Adipose tissue (tissue), 3 donors: Measurements from ENCODE around the gene CFC1B. TPM values are rescaled to one million over a fixed set of nuclear protein-coding genes. Genes with fewer than 3 reads are reported as not detected.
"Not testable (repeated sequence)": the region's sequence is repeated elsewhere in the genome, so short reads cannot be mapped to it uniquely, and the experiment has no call there.

Experiments used
- H3K27ac ChIP-seq: one replicate; pipeline ENCODE4 v1.5.1; 2013; ENCODE audit warnings: low read depth, low read length
- WGBS, 3 donors: extraction: QIAGEN DNeasy Blood & Tissue Kit; methylation state at CpG; one replicate each; pipeline ENCODE4 v1.1.7; 2013; 5-methylcytosine and 5-hydroxymethylcytosine counted together
- polyA plus RNA-seq, 3 donors: library from polyadenylated mRNA; stranded (reverse); fragments of 200-250 nt; gene quantifications; one replicate each; pipeline ENCODE4 v1.2.3, GENCODE V29; 2013
- donor health status: healthy with polysubstance abuse.
- donor health status: Bipolar disorder and iron deficiency.
- donor health status: healthy.

Gene CFC1B
- polyA plus RNA-seq, 3 donors: 0.23 TPM; not detected in 2

- H3K27ac ChIP-seq: not testable (repeated sequence)
- no CpG with 5 or more reads among the region's 27 CpGs for WGBS, 3 donors
Measured at GRCh38 chr2:130549475-130549874, 28.5 kb downstream of the CFC1B start.

- no CpG with 5 or more reads among the region's 4 CpGs for WGBS, 3 donors
Measured at GRCh38 chr2:130554178-130554577, 33.2 kb downstream of the CFC1B start.

DNA sequence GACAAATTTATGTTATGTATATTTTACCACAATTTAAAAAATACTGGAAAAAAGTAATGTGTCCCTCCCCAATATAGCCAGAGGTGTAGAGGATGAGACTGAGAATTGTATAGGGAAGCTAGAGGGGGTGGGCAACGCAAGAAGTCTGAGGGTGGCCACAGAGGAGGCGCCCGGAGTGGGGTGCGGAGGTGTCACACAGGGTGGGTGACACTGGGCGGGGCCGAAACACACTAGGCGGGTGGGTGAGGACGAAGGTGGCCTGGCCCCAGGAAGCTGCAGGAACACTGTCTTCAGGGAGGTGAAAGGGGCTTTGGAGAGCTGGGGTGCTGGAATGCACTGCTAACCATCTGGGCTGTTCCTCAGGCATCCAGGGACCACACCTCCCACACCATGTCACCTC is 35.4 kb downstream of the CFC1B start:
- WGBS, 3 donors: no CpG with 5 or more reads among the region's 8 CpGs
- H3K27ac ChIP-seq: not testable (repeated sequence)

More at GRCh38 chr2:130554178-130554577, 33.2 kb downstream of the CFC1B start:
- H3K27ac ChIP-seq: not testable (repeated sequence)

DNA sequence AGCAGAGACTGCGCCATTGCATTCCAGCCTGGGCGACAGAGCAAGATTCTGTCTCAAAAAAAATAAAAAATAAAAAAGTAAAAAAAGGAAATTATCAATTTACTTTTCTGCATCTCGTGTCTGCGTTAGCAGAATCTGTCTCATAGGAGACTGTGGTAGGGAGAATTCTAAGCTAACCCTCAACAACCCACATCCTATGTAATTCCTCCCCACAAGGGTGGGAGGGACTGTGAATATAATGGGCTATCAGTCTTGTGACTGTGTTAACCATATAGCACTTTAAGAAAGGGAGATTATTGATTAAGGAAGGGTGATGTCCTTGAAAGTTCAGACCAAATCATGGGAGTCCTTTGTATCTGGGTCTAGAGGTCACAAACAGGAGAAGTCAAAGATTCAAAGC is 45.1 kb downstream of the CFC1B start:
- whole genome bisulfite sequencing, 3 donors: no CpG with 5 or more reads among the region's 4 CpGs

GRCh38 chr2:130571929-130572328 is 50.9 kb downstream of the CFC1B start:
- no CpG with 5 or more reads among the region's 3 CpGs for whole genome bisulfite sequencing, 3 donors
- H3K27ac ChIP-seq: not testable (repeated sequence)

More for the DNA sequence above, 45.1 kb downstream of the CFC1B start:
- H3K27ac ChIP-seq: not testable (repeated sequence)

- H3K27ac ChIP-seq: not testable (repeated sequence)
- WGBS, 3 donors: 79 to 85% (median 81%) methylated on average over 7 of the region's 13 CpGs
Measured at GRCh38 chr2:130574230-130574629, 53.2 kb downstream of the CFC1B start.

GRCh38 chr2:130576209-130576784 is 55.3 kb downstream of the CFC1B start:
- no CpG with 5 or more reads among the region's 8 CpGs for WGBS, 3 donors

GRCh38 chr2:130577559-130577958 is 56.5 kb downstream of the CFC1B start:
- not testable (repeated sequence) for H3K27ac ChIP-seq
- no CpG with 5 or more reads among the region's 4 CpGs for WGBS, 3 donors

More at GRCh38 chr2:130576209-130576784, 55.3 kb downstream of the CFC1B start:
- H3K27ac ChIP-seq: not testable (repeated sequence)

Other genes with a start within 250 kb of the CFC1B start
- 100 to 1,000 TPM in 2 of 3 donors, 10 to 100 TPM in 1; 56.0 to 151 (median 126) TPM for gene IMP4, start 178.3 kb upstream of the CFC1B start, polyA plus RNA-seq
- 10 to 100 TPM; 32.9 to 50.2 (median 36.3) TPM for gene PTPN18, start 165.2 kb upstream of the CFC1B start, polyA plus RNA-seq
- under 1 TPM in 1 of 3 donors, not detected in 2; under 0.01 TPM for gene POTEI, start 11.9 kb upstream of the CFC1B start, polyA plus RNA-seq
- 10 to 100 TPM in 1 of 3 donors, under 1 TPM in 2; 0.56 to 18.0 (median 0.80) TPM for gene CFC1, start 78.4 kb downstream of the CFC1B start, polyA plus RNA-seq
- gene POTEJ, start 90.2 kb downstream of the CFC1B start, polyA plus RNA-seq: not detected
- gene GPR148, start 207.8 kb downstream of the CFC1B start, polyA plus RNA-seq: under 1 TPM in 1 of 3 donors, not detected in 2; 0.16 TPM
- gene AMER3, start 234.3 kb downstream of the CFC1B start, polyA plus RNA-seq: under 1 TPM; 0.03 to 0.28 (median 0.11) TPM